GM19438 (cell line): Measurements from ENCODE around the gene ZNF292.
"Not testable (repeated sequence)": the region's sequence is repeated elsewhere in the genome, so short reads cannot be mapped to it uniquely, and the experiment has no call there.

Experiments
- ATAC-seq: cut with Tn5 transposase; IDR thresholded peaks from one replicate; pipeline ENCODE4 v1.9.1; 2021; ENCODE audit warnings: low read depth; ENCODE audit not compliant: unreplicated experiment

Gene ZNF292

DNA sequence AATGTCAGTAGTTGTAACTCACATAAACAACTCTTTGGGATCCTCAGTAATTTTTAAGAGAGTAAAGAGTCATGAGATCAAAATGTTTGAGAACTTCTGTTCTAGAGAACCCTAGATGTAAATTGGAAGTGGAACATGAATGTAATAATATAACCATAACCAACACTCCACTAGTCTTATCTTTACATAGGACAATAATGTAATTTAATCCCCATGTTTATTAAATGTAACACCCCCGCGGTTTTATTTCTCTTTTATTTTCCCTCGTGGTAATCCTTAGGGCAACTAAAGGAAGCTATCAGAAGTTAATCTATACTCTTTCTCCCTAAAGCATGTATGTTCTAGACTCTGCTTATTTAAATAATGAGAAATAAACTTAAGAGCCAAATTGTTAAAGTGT lies 54.4 kb downstream of the ZNF292 start:
- ATAC-seq = no peak

DNA sequence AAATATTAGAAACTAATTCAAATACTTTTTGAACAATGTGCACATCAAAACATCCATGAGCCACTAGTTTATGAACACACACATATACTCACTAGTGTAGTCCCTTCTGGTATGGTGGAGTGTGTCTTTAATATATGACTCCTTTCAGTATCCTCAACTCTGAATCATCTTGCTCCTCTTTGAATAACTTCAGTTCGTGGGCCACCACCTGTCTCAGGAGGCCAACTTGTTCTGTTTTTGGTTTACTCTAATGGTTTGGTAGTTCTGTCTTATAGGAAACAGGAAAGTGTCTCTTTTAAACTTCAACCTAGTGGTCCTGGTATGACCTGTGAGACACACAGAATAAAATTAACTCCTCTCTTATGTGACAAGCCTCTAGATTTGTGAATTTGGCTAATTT lies 55.6 kb downstream of the ZNF292 start:
- peak; percentile 91 for ATAC-seq

DNA sequence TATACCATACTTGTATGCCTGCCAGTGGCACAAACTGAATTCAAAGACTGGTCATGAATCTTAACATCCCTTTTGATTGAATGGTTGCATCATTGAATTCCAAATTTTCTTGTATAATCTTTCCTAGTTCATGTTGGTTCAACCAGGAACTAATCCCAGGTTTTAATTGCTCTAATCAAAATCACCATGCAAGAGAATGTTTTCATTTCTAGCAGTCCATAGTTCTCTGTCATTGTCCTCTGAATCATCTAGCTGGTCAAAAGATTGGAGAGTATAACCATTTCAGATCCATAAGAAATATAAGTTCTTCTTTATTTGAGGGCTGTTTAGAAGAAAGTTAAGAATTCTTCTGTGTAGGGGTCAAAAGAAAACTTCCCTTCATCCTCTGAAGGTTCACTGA lies 57.2 kb downstream of the ZNF292 start:
- no peak for ATAC-seq

DNA sequence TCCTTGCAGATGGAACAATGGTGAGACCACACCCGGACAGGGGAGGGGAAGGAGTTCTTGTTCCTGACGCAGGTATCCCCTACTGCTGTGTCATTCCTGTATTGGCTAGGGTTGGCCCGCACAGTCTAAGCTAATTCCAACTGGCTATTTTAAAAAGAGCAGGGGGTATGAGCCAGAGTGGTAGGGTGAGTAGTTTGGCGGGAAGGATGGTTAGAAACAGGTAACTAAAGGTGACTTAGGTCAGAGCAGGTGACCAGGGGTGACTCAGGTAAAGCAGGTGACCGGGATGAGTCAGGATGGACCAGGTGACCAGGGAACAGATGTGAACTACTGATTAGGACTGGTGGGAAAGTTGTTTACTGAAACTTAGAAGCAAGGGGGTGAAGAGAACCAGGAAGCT lies 58.0 kb downstream of the ZNF292 start:
- ATAC-seq = no peak

DNA sequence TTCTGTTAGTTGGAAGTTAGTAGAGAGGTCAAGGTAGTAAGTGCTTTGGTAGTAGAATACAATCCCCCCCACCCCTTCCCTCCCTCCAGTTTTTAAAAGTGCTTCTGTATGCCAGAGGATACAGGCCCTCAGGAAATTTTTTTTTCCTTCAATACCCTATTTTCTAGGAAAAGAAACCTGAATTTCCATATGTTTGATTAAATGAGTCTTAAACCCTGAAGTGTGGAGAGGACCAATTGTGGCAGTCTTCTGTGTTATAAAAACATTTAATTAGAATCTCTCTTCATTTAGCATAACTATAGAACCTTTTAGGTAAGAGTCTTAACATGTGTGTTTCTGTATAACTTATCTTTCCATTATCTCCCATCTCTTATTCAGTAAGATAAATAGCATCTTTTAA lies 59.5 kb downstream of the ZNF292 start:
- no peak for ATAC-seq

- ATAC-seq = no peak
Measured at GRCh38 chr6:87220997-87221396, 65.6 kb downstream of the ZNF292 start.

GRCh38 chr6:87222676-87223075 lies 67.3 kb downstream of the ZNF292 start:
- ATAC-seq = no peak

DNA sequence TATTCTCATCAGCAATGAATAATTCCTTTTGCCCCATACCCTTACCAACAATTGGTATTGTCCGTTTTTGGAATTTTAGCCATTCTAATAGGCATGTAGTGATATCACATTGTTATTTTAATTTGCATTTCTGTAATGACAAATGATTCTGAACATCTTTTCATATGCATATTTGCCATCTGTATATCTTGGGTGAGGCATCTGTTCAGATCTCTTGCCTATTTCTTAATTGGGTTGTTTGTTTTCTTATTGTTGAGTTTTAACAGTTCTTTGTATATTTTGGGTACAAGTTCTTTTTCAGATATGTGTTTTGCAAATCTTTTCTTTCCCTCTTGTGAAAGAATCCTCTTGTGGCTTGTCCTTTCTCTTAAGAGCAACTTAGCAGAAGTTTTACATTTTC lies 69.6 kb downstream of the ZNF292 start:
- ATAC-seq = no peak

DNA sequence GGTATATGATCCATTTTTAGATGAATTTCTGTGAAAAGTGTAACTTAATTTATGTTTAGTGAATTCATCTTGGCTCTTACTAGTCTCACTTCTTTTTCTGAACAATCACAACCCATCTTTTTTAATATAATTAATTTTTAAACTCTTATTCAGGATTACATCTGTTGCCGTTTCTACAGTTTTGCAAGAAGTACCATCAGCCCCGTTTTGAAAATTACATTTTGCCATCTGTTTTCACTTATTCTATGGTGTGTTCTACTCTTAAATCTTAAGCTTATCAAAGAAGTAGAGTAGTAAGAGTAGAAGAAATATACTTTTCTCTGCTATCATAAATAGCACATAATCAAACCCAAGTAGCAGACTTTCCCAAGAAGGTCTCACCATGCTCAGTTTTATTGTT lies 70.1 kb downstream of the ZNF292 start:
- ATAC-seq = no peak

DNA sequence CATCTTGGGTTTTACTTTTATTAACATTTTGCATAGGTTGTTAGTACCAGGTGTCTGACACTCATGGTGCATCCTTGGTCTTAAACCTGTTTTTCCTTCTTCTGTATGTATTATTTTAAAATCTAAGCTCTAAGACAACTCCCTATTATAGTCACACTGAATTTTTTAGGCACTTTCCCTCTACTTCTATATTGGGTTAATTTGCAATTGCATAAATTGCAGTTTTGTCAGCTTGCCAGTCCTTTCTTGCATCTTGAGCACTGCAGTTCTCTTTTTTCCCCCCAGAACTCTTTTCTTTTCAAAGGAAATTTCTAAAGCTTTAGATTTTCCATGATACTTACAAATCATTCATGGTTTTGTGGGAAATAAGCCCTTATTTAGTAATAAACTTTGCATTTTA lies 70.6 kb downstream of the ZNF292 start:
- ATAC-seq = no peak

GRCh38 chr6:87230801-87231200 lies 75.4 kb downstream of the ZNF292 start:
- no peak for ATAC-seq

GRCh38 chr6:87237804-87238203 lies 82.4 kb downstream of the ZNF292 start:
- no peak for ATAC-seq

GRCh38 chr6:87239098-87239635 lies 83.8 kb downstream of the ZNF292 start:
- ATAC-seq = not testable (repeated sequence)

- ATAC-seq = no peak
Measured at GRCh38 chr6:87241304-87241703, 85.9 kb downstream of the ZNF292 start.

GRCh38 chr6:87242311-87242710 lies 86.9 kb downstream of the ZNF292 start:
- no peak for ATAC-seq

GRCh38 chr6:87243812-87244211 lies 88.4 kb downstream of the ZNF292 start:
- no peak for ATAC-seq

GRCh38 chr6:87244380-87244779 lies 89.0 kb downstream of the ZNF292 start:
- ATAC-seq = no peak

- no peak for ATAC-seq
Measured at GRCh38 chr6:87250019-87250418, 94.7 kb downstream of the ZNF292 start.

DNA sequence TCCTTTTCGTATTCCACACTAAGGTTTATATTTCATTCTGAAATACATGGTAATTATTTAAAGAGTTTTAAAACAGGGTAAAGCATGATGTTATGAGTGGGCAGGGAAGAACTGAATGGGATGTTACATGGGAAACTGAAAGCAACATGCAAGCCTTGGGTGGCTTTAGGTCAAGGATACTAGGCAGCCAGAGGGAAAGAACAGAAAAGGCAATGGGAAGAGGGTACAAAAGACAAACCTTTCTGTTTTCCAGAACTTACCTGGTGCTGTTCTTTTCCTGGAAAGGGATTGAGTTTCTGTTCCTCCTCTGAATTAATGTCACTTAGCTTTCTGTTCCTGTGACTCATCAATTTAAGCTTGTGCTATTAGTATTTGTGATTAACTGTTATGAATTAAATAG lies 95.9 kb downstream of the ZNF292 start:
- no peak for ATAC-seq

GRCh38 chr6:87251725-87252124 lies 96.4 kb downstream of the ZNF292 start:
- ATAC-seq = no peak

- ATAC-seq = no peak
Measured at GRCh38 chr6:87257046-87257445, 101.7 kb downstream of the ZNF292 start.

GRCh38 chr6:87257565-87257964 lies 102.2 kb downstream of the ZNF292 start:
- ATAC-seq = no peak

GRCh38 chr6:87257975-87258374 lies 102.6 kb downstream of the ZNF292 start:
- ATAC-seq = no peak
